PFSK-1 (cell line): Measurements from ENCODE around the gene KDM1A.

ENCODE experiments used
- FOXP2 ChIP-seq: optimal IDR thresholded peaks from 2 replicates; pipeline ENCODE3; 2011; ENCODE audit warnings: borderline replicate concordance, control low read depth, inconsistent platforms; ENCODE audit not compliant: insufficient read depth; ENCODE audit errors: extremely low read length, extremely low read depth
- POLR2AphosphoS5 ChIP-seq: IDR thresholded peaks from 2 replicates; pipeline ENCODE4 v1.6.1; 2012; ENCODE audit warnings: low read depth, mild to moderate bottlenecking, control low read depth, low read length, moderate library complexity
- REST ChIP-seq, 2 experiments: IDR thresholded peaks; 2 replicates each; pipeline versions ENCODE4 v1.6.1 to v1.8.0; 2011 to 2012; ENCODE audit warnings: low read depth in 2 of 2, low read length in 2 of 2, control low read depth in 1 of 2, inconsistent platforms in 1 of 2, mild to moderate bottlenecking in 1 of 2, moderate library complexity in 1 of 2; ENCODE audit not compliant: insufficient read depth in 1 of 2
- SIN3A ChIP-seq: IDR thresholded peaks from 2 replicates; pipeline ENCODE4 v1.6.1; 2012; ENCODE audit warnings: mild to moderate bottlenecking, low read length, moderate library complexity, borderline replicate concordance; ENCODE audit not compliant: insufficient read depth
- TAF1 ChIP-seq: IDR thresholded peaks from 2 replicates; pipeline ENCODE4 v1.6.1; 2012; ENCODE audit warnings: low read length, control low read depth, borderline replicate concordance; ENCODE audit not compliant: insufficient read depth

- TF ChIP-seq POLR2AphosphoS5 (no peak), TAF1 (no peak), REST (IDR thresholded peaks at IDR 0.05; ENCODE audit: insufficient read depth in 1 of 2, low read depth in 2 of 2, low read length in 2 of 2) (no peak), FOXP2 (no peak), SIN3A (no peak)
These were observed 99.9 kb downstream of the KDM1A start for GRCh38 chr1:23118957-23119792.
